PFSK-1 (cell line): ENCODE measurements around the gene SUSD6.

ENCODE experiments used
- POLR2AphosphoS5 ChIP-seq: IDR thresholded peaks from 2 replicates; pipeline ENCODE4 v1.6.1; 2012; ENCODE audit warnings: low read depth, mild to moderate bottlenecking, control low read depth, low read length, moderate library complexity
- SIN3A ChIP-seq: IDR thresholded peaks from 2 replicates; pipeline ENCODE4 v1.6.1; 2012; ENCODE audit warnings: mild to moderate bottlenecking, low read length, moderate library complexity, borderline replicate concordance; ENCODE audit not compliant: insufficient read depth

DNA sequence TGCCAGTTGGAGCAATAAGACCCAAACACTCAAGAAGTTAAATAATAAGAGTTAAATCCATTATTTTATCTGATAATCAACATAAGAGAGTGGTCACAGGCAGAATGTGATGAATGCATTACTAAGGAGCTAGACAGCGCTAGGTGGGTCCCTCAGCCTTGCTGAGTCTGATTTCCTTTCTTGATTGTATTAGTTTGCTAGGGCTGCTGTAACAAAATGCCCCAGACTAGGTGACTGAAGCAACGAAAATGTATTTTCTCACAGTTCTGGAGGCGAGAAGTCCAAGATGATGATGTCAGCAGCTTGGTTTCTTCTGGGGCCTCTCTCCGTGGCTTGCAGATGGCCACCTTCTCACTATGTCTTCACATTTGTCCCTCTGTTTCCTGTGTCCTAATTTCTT lies 28.6 kb upstream of the SUSD6 start:
- TF ChIP-seq POLR2AphosphoS5 (no peak), SIN3A (no peak)
